ENCODE data around the gene PPARD. TPM values are rescaled to one million over a fixed set of nuclear protein-coding genes. Genes with fewer than 3 reads are reported as not detected.
"Not testable (repeated sequence)": the region's sequence is repeated elsewhere in the genome, so short reads cannot be mapped to it uniquely, and the experiment has no call there.

Gene PPARD
- polyA plus RNA-seq, 1 donor from 2014 or later, result 1.3 TPM

- H3K9ac ChIP-seq (ENCODE audit: low read length); H3K9me3 ChIP-seq (ENCODE audit: low read length); H4K20me1 ChIP-seq (ENCODE audit: insufficient read depth); H3K36me3 ChIP-seq (ENCODE audit: insufficient read depth, low read length); H3K4me2 ChIP-seq (ENCODE audit: low read length); H3K9me2 ChIP-seq (ENCODE audit: insufficient read depth, low read length); H3K4me3 ChIP-seq (ENCODE audit: low read length); H3K27ac ChIP-seq (ENCODE audit: low read length); H3K79me2 ChIP-seq (replicated peaks; ENCODE audit: insufficient read depth, low read length); H3F3A ChIP-seq (ENCODE audit: insufficient read depth, low read length, poor library complexity, severe bottlenecking); H3K27me3 ChIP-seq (ENCODE audit: insufficient read depth, low read depth, low read length); H2AFZ ChIP-seq (ENCODE audit: low read depth, low read length): not testable (repeated sequence)
Measured at GRCh38 chr6:35438378-35439065, 96.2 kb downstream of the PPARD start.

- Histone ChIP-seq H3K9me3 (ENCODE audit: low read length) (no peaks in the 10 kb centered on the region), H2AFZ (ENCODE audit: low read depth, low read length) (no peak overlapping the region), H3K4me3 (ENCODE audit: low read length) (no peak overlapping the region), H3K9ac (ENCODE audit: low read length) (no peak overlapping the region), H3K9me2 (ENCODE audit: insufficient read depth, low read length) (no peaks in the 10 kb centered on the region), H3K4me2 (ENCODE audit: low read length) (no peak overlapping the region), H3K27ac (ENCODE audit: low read length) (no peak overlapping the region), H3K36me3 (ENCODE audit: insufficient read depth, low read length) (no peaks in the 10 kb centered on the region), H3K79me2 (replicated peaks; ENCODE audit: insufficient read depth, low read length) (no peaks in the 10 kb centered on the region), H3K27me3 (ENCODE audit: insufficient read depth, low read depth, low read length) (no peaks in the 10 kb centered on the region), H3F3A (ENCODE audit: insufficient read depth, low read length, poor library complexity, severe bottlenecking) (no peaks in the 10 kb centered on the region), H4K20me1 (ENCODE audit: insufficient read depth) (no peaks in the 10 kb centered on the region)
- no peak for TF ChIP-seq SMC3 (conservative IDR thresholded peaks at IDR 0.05; ENCODE audit: poor library complexity)
- no peak for TF ChIP-seq MXI1 (conservative IDR thresholded peaks at IDR 0.05; ENCODE audit: poor library complexity, severe bottlenecking)
- TF ChIP-seq EZH2 (IDR thresholded peaks at IDR 0.05; ENCODE audit: borderline replicate concordance, insufficient read depth, low read length, poor library complexity, severe bottlenecking), result no peak
- no peak for TF ChIP-seq REST (IDR thresholded peaks at IDR 0.05; ENCODE audit: borderline replicate concordance)
- TF ChIP-seq RAD21 (conservative IDR thresholded peaks at IDR 0.05), result no peak
- no peak for TF ChIP-seq CTCF (IDR thresholded peaks at IDR 0.05; ENCODE audit: poor library complexity, severe bottlenecking)
- TF ChIP-seq EP300 (conservative IDR thresholded peaks at IDR 0.05; ENCODE audit: poor library complexity, severe bottlenecking), result no peak
- TF ChIP-seq TAF1 (IDR thresholded peaks at IDR 0.05; ENCODE audit: low read depth), result no peak
- no peak for TF ChIP-seq POLR2AphosphoS5 (IDR thresholded peaks at IDR 0.05)
Measured at GRCh38 chr6:35439308-35439707, 97.0 kb downstream of the PPARD start.

Measured in neural cell (in vitro differentiated cells).